HG03108 (cell line): Measurements from ENCODE around the gene TBL1X.
"Not testable (repeated sequence)": the region's sequence is repeated elsewhere in the genome, so short reads cannot be mapped to it uniquely, and the experiment has no call there.

Experiments used
- ATAC-seq: cut with Tn5 transposase; IDR thresholded peaks from one replicate; pipeline ENCODE4 v1.9.1; 2021; ENCODE audit warnings: moderate library complexity; ENCODE audit not compliant: unreplicated experiment

The TBL1X gene

DNA sequence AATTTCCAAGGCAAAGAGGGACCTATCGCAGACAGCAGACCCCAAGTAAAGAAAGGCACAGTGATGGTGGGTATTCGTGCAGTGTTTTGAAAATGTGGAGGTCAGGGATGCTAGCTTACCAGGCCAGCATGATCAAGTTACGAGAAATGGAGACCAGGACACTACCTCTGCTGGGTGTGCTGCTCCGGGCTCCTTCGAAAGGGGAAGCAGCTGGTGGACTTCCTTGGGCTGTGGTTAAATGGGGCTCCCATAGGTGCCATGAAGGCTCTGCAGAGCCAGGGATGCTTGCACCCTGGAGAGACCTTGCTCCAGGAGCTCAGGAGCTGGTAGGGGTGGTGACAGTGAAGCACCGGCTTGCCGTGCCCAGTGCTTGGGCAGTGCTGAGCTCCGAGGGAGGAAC lies 68.8 kb downstream of the TBL1X start:
- no peak for ATAC-seq

DNA sequence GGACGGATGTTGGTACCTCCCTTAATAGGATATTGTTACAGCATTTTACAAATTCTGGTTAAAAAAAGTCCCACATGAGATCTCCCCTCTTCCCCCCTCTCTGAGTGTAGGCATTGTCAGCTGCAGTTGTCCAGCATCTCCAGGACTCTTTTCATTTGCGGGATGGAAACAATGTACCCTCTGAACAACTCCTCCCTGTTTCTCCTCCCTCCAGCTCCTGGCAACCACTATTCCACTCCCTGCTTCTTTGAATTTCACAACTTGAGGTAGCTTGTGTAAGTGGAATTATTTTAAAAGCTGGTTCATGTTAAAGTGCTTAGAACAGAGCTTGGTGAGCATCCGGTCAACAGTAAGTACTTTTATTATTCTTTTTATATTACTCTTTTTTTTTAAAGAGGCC lies 69.8 kb downstream of the TBL1X start:
- no peak for ATAC-seq

DNA sequence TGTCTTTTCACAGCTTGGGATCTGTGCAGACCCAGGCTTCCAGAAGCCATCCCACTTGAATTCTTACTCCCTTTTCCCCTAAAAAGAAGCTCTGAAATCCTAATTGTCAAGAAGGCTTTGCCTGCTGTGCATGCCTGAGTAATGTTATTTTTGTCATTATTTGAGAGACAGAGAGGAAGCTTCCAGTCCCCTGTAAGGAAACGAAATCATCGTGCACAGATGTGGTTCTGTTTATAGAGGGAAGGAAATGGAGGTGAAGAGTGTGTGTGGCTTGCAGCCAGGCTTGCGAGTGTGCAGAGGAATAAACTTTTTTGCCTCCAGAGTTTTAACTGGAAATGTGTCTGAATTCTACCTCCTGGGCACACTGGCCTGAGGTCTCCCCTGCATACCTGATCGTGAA lies 70.2 kb downstream of the TBL1X start:
- no peak for ATAC-seq

DNA sequence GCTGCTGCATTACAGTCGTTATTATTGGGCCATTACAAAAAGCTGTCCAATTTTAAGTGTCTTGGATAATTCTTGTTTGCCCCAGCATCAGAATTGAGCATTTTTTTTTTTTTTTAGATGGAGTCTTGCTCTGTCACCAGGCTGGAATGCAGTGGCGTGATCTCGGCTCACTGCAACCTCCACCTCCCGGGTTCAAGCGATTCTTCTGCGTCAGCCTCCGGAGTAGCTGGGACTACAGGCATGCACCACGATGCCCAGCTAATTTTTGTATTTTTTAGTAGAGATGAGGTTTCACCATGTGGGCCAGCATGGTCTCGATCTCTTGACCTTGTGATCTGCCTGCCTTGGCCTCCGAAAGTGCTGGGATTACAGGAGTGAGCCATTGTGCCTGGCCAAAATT lies 71.3 kb downstream of the TBL1X start:
- not testable (repeated sequence) for ATAC-seq

DNA sequence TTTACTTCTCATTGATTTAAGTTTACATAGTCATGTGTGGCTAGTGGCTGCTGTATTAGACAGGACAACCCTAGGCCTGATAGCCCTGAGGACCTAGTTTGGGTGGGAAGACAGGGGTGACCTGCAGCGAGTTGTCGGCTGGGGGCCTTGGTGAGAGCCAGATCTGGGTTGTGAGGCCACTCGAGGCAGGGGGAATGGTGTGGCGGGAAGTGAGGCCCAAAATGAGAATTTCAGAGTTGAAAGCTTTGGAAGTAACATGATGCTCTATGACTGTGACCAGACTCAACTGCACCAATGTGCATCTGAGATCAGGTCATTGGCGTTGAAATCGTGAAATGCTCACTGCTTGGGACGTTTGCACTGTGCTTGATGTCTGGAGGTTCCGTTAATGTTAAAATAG lies 72.9 kb downstream of the TBL1X start:
- no peak for ATAC-seq

DNA sequence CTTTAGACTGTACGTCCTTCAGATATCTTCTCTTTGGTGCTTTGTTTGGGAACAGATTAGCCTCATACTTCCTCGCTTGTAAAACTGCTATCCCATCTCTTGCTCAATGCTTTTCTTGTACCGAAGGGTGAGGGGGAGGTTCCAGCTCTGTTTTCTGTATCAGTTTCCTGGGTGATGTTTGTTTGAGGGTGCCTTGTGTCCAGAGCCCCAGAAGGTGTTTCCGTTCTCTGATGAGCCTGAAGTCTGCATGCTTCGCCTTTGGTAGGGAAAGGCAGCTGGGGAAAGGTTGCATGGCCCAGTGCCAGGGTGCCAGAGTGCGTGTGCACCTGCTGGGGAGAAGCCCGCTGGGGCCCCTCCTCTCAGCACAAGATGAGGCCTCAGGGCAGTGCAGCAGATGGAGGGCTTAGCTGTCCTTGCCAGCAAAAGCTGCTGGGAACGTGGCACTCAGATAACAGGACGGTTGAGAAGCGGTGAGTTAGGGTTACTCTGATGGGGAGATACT lies 73.7 kb downstream of the TBL1X start:
- no peak for ATAC-seq

DNA sequence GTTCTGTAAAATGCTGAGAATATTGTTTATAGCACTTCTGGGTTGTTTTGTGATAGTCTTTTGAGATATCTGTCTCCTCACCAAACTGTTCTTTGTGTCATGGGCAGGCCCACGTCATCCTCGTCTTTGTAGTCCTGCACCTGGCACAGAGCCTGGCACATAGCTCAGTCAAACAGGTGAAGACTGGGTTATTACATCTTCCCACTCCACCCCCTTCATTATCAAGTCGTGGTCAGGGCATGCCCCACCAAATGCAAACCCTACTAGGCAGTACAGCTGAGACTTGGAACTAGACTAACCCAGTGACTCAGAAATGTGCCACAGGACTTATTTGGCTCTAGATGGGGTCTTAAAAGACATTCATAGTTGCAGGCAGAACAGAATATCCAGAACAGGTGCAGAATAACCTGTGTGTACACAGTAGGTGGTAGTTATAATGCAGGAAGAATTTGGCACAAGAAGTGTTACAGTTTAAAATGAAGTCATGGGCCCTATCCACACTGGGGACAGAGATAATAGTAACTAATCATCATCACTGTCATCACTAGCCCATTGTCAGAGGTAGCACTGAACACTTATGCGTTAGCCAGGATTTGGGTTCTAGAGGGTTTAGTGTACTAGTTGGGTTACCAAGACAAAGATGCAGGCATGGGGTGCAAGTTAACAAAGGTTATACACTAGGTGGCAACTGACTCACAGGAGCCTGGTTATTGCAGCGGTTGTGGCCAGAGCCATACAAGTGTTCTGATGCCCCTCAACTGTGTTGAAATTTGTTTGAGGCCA lies 74.9 kb downstream of the TBL1X start:
- ATAC-seq, result no peak

DNA sequence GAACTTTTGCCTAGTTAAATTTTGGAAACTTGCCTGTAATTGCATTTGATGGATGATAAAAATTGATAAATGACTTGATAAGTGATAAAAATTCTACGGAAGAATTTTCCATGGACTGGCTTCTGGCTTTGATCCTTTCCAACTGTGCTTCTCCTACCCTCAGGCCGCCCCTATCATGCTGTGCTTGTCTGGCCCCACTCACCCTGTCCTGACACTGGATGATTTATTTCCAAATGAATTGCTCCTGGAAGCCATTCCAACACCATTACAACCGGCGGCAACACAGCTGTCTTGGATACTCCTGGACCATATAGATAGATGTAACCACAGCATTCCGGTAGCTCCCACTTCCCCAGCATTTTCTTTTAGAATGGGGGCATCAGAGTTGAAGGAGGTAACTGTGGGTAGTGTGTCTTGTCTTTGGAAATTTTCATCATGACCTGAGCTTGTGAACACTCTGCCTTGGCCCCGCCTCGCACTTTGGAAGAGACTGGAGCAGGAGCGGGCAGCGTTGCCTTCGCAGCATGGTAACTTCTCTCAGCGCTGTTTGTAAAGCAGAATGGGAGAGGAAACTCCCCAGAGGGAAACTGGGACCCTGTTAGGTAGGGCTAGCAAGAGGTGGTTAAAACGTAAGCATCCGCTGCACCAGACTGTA lies 77.4 kb downstream of the TBL1X start:
- no peak for ATAC-seq

DNA sequence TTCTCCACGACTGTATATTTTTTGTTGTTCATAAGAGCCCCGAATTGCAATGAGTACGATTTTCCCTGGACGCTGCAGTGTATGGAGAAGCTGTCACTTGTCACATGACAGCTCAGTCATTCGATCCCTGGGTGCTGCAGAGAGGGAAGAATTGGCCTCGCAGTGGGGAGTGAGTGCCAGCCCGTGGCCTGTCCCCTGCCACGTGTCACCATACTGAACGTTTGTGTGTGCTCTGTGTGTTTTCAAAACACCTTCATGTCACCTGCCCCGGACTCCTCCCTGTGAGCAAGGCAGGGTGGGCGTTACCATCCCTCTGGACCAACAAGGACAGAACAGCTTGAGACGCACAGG lies 77.9 kb downstream of the TBL1X start:
- ATAC-seq, result no peak

DNA sequence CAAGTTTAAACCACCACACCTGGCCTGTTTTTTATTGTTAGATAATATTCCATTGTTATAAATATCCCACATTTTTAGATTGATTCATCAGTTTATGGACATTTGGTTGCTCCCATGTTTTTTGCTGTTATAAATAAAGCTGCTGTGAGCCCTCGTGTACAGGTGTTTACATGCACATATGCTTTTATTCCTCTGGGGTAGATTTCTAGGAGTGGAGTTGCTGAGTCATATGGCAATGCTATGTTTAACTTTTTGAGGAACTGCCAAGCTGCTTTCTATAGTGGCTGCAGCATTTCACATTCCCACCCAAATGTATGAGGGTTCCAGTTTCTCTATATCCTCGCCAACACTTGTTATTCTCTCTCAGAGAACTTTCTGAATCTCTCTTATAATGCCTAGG lies 90.5 kb downstream of the TBL1X start:
- ATAC-seq, result no peak

DNA sequence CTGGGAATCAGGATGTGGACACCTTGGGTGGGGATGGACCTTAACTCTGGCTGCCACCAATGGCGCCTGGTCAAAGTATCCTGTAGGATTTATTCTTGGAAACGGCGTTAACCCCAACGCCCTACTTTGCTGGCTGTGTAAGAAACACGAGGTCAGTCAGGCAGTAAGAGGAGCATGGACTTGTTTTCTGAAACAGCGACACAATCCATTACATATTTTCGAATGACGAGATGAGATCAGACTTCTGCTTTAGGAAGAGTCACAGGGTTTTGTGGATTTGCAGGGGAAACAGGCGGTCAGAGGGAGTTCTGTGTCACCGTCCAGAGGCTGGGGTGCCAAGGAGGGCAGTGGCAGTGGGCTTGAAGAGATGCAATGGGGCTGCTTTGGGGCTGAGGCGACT lies 92.2 kb downstream of the TBL1X start:
- no peak for ATAC-seq

DNA sequence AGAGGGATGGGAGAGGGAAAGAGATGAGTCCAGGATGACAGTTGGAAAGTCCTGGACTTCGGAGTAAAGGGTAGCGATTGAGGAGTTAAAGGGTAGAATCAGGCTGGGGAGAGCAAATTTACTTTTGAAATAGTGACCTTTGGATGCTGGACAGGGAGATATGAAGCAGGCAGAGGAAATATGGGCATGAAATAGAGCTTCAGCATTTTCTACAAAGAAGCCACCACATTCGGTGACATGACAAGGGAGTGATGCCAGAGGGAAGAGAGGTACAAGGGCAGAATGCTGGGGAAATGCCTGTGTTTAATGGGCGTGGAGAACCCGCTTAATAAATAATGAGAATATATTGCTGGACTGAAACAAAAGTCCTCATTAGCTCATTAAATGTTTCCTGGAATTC lies 92.7 kb downstream of the TBL1X start:
- no peak for ATAC-seq

DNA sequence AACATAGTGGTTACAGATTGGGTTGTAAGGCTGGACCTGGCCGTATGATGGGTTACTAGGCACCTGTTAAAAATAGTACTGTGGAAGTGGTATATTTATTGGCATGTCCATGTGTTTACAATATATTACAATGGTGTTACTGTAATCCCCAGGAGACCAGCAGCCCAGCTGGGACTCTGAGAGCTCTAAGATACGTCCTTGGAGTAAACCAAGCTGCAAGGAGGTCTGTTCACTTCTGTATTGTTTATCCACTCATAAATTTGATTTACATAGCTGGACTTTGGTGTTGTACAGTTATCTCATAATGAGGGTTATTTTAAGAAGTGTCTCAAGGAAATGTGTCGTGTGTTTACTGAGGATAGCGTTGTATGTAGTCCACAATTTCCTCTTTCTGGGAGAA lies 93.8 kb downstream of the TBL1X start:
- ATAC-seq, result no peak

DNA sequence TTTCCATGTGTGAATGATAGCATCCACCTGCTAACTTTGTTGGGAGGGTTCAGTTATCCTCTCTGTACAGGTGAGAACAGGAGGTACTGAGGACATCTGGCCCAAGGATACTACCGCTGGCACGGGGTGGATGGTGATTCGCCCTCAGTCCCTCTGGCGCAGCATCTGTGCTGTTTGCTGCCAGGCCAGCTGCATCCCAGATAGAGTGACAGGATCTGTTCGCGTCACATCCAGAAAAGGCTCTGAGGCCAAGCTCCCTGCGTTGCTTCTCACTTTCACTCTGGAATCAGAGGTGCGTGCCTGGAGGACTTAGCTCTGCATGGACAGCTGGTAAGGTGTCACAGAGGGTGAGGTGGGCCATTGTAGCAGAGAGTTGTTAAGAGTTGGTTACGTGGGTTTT lies 95.4 kb downstream of the TBL1X start:
- no peak for ATAC-seq

DNA sequence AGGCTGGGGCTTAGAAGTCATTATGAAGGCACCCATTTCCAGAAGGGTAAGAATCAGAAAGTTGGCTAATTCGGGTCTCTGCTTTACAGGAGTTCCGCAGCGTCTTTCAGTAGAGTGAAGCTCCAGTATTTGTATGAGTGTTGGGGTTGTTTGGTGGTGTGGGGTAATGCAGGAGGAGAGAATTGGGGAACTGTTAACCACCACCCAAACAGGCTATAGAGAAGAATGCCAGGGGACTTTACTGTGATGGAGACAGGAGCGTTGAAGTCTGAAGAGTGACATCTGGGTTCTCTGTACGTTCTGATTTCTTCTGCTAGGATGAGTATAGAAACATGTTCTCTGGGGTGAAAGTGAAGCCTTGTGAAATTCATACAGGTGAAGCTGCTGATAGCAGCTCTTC lies 96.3 kb downstream of the TBL1X start:
- ATAC-seq, result no peak

DNA sequence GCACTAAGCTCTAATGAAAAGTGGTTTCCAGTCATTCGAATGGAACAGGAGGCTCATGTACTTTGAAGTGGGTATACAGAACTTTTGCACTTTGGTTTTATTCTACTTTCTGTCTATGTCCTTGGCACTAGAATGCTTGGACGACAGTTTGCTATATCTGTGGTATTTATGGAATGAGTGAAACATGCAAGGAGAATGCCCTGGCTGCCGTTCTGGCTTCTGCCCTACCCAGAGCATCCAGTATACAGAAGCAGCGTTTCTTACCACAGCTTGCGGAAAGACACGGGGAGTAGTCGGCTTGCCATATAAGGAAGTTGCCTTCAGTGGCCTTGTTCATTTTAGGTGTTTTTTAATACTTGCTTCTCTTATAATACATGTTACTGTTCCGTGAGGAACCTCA lies 98.0 kb downstream of the TBL1X start:
- no peak for ATAC-seq

DNA sequence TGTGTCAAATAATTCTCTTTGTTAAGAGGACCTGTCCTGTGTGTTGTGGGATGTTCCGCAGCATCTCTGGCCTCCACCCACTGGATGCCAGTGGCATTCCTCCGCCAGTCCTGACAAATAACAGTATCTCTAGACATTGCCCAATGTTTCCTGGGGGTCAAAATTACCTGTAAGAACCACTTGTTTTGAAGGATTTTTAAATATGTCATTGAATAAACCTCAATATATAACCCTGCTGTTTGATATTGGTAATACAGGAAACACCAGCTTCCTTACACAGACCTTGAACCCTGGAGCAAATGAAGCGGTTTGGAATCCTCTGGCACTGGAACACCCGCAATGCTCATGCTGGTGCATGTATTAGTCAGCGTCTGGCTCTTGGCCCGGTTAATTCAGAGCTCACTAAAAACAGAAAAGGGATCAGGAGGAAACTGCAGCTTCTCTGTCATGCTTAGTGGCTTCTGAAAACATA lies 101.3 kb downstream of the TBL1X start:
- ATAC-seq, result no peak

DNA sequence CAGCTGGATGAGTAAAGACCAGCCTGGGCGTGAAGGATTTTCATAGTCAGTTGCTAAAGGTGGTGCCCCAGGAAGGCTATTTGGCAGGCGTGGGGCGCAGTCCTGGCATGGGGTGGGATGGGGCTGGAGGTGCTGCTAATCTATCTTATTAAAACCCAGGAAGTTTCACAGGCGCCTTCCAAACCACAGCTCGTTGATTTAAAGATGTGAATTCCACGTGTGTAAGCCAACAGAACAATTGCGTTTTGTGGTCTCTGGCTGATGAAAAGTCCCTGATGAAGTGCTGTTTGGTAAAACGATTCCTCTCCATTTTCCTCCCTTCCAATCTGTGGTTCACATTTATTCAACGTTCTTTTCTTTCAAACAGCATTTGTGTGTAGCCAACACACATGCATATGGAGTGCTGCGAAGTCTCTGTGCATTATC lies 105.0 kb downstream of the TBL1X start:
- ATAC-seq, result no peak

DNA sequence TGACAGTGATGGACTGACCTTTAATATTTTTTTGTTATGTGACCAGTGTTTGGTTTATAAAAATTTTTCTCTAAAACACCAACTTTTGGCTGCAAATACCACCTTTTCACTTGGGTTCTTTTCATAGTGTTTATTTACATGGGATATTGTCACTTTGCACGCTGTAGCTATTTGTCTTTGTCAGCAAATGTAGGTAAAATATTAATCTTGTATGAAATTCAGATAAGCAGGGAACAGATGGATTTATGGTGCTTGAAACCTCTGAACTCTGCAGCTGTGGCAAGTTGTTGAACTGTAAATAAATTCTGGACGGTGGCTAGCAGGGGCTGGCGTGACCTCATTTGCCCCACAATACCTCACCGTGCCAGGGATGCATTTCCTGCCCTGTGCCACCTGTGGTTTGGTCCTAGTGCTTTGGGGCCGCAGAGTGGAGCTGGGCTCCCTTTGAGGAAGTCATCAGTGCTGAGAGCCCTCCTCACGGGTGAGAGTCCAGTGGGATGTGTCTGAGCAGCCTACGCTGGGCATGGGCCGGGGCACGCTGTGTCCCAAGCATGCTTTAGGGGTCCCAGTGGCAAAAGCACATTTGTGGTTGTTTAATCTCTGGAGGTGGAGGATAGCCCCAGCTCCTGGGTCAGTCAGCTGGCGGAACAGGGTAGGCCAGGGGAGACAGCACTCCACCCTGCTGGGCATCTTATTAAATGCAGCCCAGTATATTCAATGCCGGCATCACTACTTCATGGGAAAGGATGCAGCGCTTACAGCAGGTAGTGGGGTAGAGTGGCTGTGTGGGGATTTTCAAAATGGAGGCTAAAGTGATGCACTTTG lies 108.6 kb downstream of the TBL1X start:
- ATAC-seq, result peak; percentile 12

DNA sequence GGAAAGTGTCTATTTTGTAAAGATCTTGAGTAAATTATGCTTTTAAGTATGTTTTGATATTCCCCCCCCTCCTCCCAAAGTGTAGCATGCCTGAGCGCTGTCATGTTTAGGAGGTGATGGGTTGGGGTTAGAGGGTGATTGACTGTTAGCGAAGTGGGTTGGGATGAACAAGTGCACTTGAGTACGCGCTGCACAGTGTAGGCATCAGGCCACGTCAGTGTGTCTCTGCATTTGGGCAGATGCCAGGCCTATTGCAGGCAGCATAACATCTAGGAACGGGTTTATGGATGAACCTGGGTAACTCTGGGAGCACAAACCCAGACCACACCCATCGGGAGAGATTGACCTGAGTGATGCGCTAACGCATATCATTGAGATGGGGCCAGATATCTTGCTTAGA lies 111.2 kb downstream of the TBL1X start:
- no peak for ATAC-seq

DNA sequence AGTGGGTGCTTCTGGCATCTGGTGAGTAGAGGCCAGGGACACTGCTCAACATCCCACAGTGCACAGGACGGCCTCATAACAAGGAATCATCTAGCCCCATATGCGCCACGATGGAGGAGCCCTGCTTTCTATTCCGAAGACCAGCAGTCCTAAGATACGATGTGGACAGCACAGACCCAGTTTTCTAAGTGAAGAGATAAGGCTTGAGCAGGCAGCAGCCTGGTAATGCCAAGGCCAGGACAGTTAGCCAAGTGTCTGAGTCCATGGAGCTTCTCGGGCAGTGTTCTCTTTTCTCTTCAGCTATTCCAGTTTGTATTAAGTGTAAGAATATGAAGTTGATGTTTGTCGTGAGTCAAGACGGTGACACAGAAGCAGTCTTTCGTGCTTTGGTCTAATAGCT lies 112.7 kb downstream of the TBL1X start:
- no peak for ATAC-seq
